ENCODE measurements around the gene ZNF584.

- TF ChIP-seq POLR2A (IDR thresholded peaks at IDR 0.05) (no peak), CTCF (IDR thresholded peaks at IDR 0.05) (no peak), POLR2AphosphoS5 (IDR thresholded peaks at IDR 0.05) (no peak), EP300 (IDR thresholded peaks at IDR 0.05) (no peak)
Measured at GRCh38 chr19:58367698-58368454, 40.6 kb upstream of the ZNF584 start.
